H9 (cell line): Measurements from ENCODE around the gene RHBDD1. TPM values are rescaled to one million over a fixed set of nuclear protein-coding genes. Genes with fewer than 3 reads are reported as not detected.

Experiments used
- DNase-seq: peaks from one replicate; pipeline ENCODE4 v3.0.0-alpha.2; 2017
- H2AFZ ChIP-seq: one replicate; pipeline ENCODE4 v1.6.1; 2013; ENCODE audit warnings: mild to moderate bottlenecking, low read length, control low read depth, moderate library complexity
- H2AK5ac ChIP-seq: 2 replicates; pipeline ENCODE4 v1.6.1; 2013; ENCODE audit warnings: low read length, control low read depth, mixed read lengths; ENCODE audit not compliant: insufficient read length
- H2BK120ac ChIP-seq: one replicate; pipeline ENCODE4 v1.6.1; 2013; ENCODE audit warnings: low read depth, mild to moderate bottlenecking, low read length, control low read depth, inconsistent platforms; ENCODE audit not compliant: poor library complexity, severe bottlenecking
- H2BK12ac ChIP-seq: 2 replicates; pipeline ENCODE4 v1.6.1; 2013; ENCODE audit warnings: low read length, control low read depth, mixed read lengths, low read depth; ENCODE audit not compliant: insufficient read length
- H2BK15ac ChIP-seq: 2 replicates; pipeline ENCODE4 v1.6.1; 2013; ENCODE audit warnings: low read depth, low read length, control low read depth
- H2BK20ac ChIP-seq: one replicate; pipeline ENCODE4 v1.6.1; 2013; ENCODE audit warnings: low read depth, mild to moderate bottlenecking, low read length, control low read depth, inconsistent platforms; ENCODE audit not compliant: poor library complexity, severe bottlenecking
- H2BK5ac ChIP-seq: 2 replicates; pipeline ENCODE4 v1.6.1; 2013; ENCODE audit warnings: low read length, control low read depth, mixed read lengths; ENCODE audit not compliant: insufficient read length
- H3K14ac ChIP-seq: 2 replicates; pipeline ENCODE4 v1.6.1; 2013; ENCODE audit warnings: low read length, control low read depth; ENCODE audit not compliant: insufficient read depth
- H3K18ac ChIP-seq: 2 replicates; pipeline ENCODE4 v1.6.1; 2013; ENCODE audit warnings: low read depth, mild to moderate bottlenecking, mixed read lengths, low read length, control low read depth; ENCODE audit not compliant: insufficient read length
- H3K23ac ChIP-seq: 2 replicates; pipeline ENCODE4 v1.6.1; 2013; ENCODE audit warnings: low read length, control low read depth, mixed read lengths, low read depth; ENCODE audit not compliant: insufficient read length
- H3K23me2 ChIP-seq: 2 replicates; pipeline ENCODE4 v1.6.1; 2013; ENCODE audit warnings: low read depth, mild to moderate bottlenecking, mixed read lengths, low read length, control low read depth; ENCODE audit not compliant: insufficient read length, poor library complexity, severe bottlenecking
- H3K27ac ChIP-seq: 2 replicates; pipeline ENCODE4 v1.5.1; 2013; ENCODE audit warnings: low read length, control low read depth, mixed read lengths, low read depth; ENCODE audit not compliant: insufficient read length
- H3K27me3 ChIP-seq: 2 replicates; pipeline ENCODE4 v1.6.1; 2013; ENCODE audit warnings: low read length, control low read depth, inconsistent platforms; ENCODE audit not compliant: insufficient read depth
- H3K4ac ChIP-seq: 2 replicates; pipeline ENCODE4 v1.6.1; 2013; ENCODE audit warnings: low read depth, mild to moderate bottlenecking, control low read depth, inconsistent platforms, low read length, moderate library complexity
- H3K4me1 ChIP-seq: 2 replicates; pipeline ENCODE4 v1.6.1; 2013; ENCODE audit warnings: low read length, control low read depth, inconsistent platforms; ENCODE audit not compliant: insufficient read depth
- H3K4me2 ChIP-seq: 2 replicates; pipeline ENCODE4 v1.6.1; 2013; ENCODE audit warnings: low read length, control low read depth, mixed read lengths; ENCODE audit not compliant: insufficient read length, insufficient read depth
- H3K56ac ChIP-seq: 2 replicates; pipeline ENCODE4 v1.6.1; 2013; ENCODE audit warnings: low read depth, mild to moderate bottlenecking, mixed read lengths, low read length, control low read depth; ENCODE audit not compliant: insufficient read length
- H3K79me1 ChIP-seq: 2 replicates; pipeline ENCODE4 v1.6.1; 2013; ENCODE audit warnings: low read depth, mild to moderate bottlenecking, moderate library complexity, low read length, control low read depth, inconsistent platforms; ENCODE audit not compliant: insufficient read depth, poor library complexity, severe bottlenecking
- H3K79me2 ChIP-seq: 2 replicates; pipeline ENCODE4 v1.6.1; 2013; ENCODE audit warnings: low read length, control low read depth, inconsistent platforms; ENCODE audit not compliant: insufficient read depth
- H3K9ac ChIP-seq: 2 replicates; pipeline ENCODE4 v1.6.1; 2013; ENCODE audit warnings: low read length, control low read depth, mixed read lengths; ENCODE audit not compliant: insufficient read length; ENCODE audit errors: extremely low read depth
- H3K9me3 ChIP-seq: one replicate; pipeline ENCODE4 v1.6.1; 2013; ENCODE audit warnings: low read depth, low read length, inconsistent platforms; ENCODE audit not compliant: control insufficient read depth
- H3T11ph ChIP-seq: one replicate; pipeline ENCODE4 v1.6.1; 2013; ENCODE audit warnings: mild to moderate bottlenecking, low read length, control low read depth, inconsistent platforms
- H4K20me1 ChIP-seq: one replicate; pipeline ENCODE4 v1.6.1; 2013; ENCODE audit not compliant: control insufficient read depth, insufficient read length, insufficient read depth
- H4K5ac ChIP-seq: 2 replicates; pipeline ENCODE4 v1.6.1; 2013; ENCODE audit warnings: low read depth, mild to moderate bottlenecking, mixed read lengths, low read length, control low read depth; ENCODE audit not compliant: insufficient read length
- H4K8ac ChIP-seq: replicated peaks from 2 replicates; pipeline ENCODE4 v1.6.1; 2013; ENCODE audit warnings: low read length, control low read depth, mixed read lengths, low read depth; ENCODE audit not compliant: insufficient read length
- H4K91ac ChIP-seq: 2 replicates; pipeline ENCODE4 v1.6.1; 2013; ENCODE audit warnings: low read depth, mild to moderate bottlenecking, moderate library complexity, mixed read lengths, low read length, control low read depth; ENCODE audit not compliant: insufficient read length
- H3K27ac Mint-ChIP-seq, 3 experiments: 2 replicates in 2 of 3; 3 replicates in 1 of 3; pipeline ENCODE4 v1.8.0; 2020 to 2021; ENCODE audit warnings: mixed read lengths in 3 of 3, mild to moderate bottlenecking in 1 of 3, moderate library complexity in 1 of 3
- H3K27me3 Mint-ChIP-seq: 2 replicates; pipeline ENCODE4 v1.8.0; 2021; ENCODE audit warnings: low read depth, mild to moderate bottlenecking, moderate library complexity, mixed read lengths
- H3K36me3 Mint-ChIP-seq, 3 experiments: 2 replicates in 2 of 3; 3 replicates in 1 of 3; pipeline ENCODE4 v1.8.0; 2020 to 2021; ENCODE audit warnings: low read depth in 3 of 3, mixed read lengths in 3 of 3; ENCODE audit not compliant: insufficient read depth in 1 of 3
- H3K4me1 Mint-ChIP-seq, 2 experiments: 2 replicates each; pipeline ENCODE4 v1.8.0; 2020; ENCODE audit warnings: mixed read lengths in 2 of 2
- H3K4me3 Mint-ChIP-seq, 2 experiments: 2 replicates in 1 of 2; 3 replicates in 1 of 2; pipeline ENCODE4 v1.8.0; 2020 to 2021; ENCODE audit warnings: mild to moderate bottlenecking in 2 of 2, mixed read lengths in 2 of 2, moderate library complexity in 1 of 2
- H3K9me3 Mint-ChIP-seq, 2 experiments: 2 replicates in 1 of 2; 3 replicates in 1 of 2; pipeline ENCODE4 v1.8.0; 2020; ENCODE audit warnings: mild to moderate bottlenecking in 2 of 2, mixed read lengths in 2 of 2, moderate library complexity in 1 of 2
- CTCF ChIP-seq: fragments of 200-600 bp; sonication (generic); conservative IDR thresholded peaks from 3 replicates; pipeline ENCODE4 v1.8.0; 2021; ENCODE audit warnings: antibody characterized with exemption, mild to moderate bottlenecking
- WGBS: extraction: QIAGEN DNeasy Blood & Tissue Kit; methylation state at CpG from one replicate; pipeline ENCODE4 v1.1.7; 2013; ENCODE audit warnings: missing lambda C conversion rate, low lambda C conversion rate, mixed read lengths; ENCODE audit not compliant: insufficient read length; ENCODE audit errors: extremely low coverage; 5-methylcytosine and 5-hydroxymethylcytosine counted together
- total RNA-seq: library from RNA; stranded (reverse); gene quantifications from 2 replicates; pipeline ENCODE4 v1.2.1, GENCODE V29; 2021

RHBDD1 gene
- total RNA-seq, 1 experiment from 2014 or later: 24.9 TPM

GRCh38 chr2:226835420-226835795, 446 bp upstream of the RHBDD1 start:
- Histone ChIP-seq H2BK5ac (no peak overlapping the region), H4K5ac (no peak overlapping the region), H2AK5ac (no peak overlapping the region), H3K79me2 (no peaks in the 10 kb centered on the region), H3K56ac (no peak overlapping the region), H4K91ac (no peak overlapping the region), H3K23ac (no peak overlapping the region), H3K27ac (no peak overlapping the region), H3K79me1 (no peaks in the 10 kb centered on the region), H3K23me2 (peaks cover 9% of the 10 kb centered on the region), H3K4ac (no peak overlapping the region), H3K9ac (peak overlapping the region; percentile 53), H2AFZ (no peak overlapping the region), H3K4me2 (peak overlapping the region; percentile 55), H3T11ph (no peak overlapping the region), H2BK20ac (no peak overlapping the region), H3K18ac (peak overlapping the region; percentile 94), H3K27me3 (no peaks in the 10 kb centered on the region), H3K4me1 (no peaks in the 10 kb centered on the region), H2BK120ac (no peak overlapping the region), H3K14ac (peak overlapping the region; percentile 91), H2BK15ac (no peak overlapping the region), H3K9me3 (no peaks in the 10 kb centered on the region), H2BK12ac (no peak overlapping the region), H4K20me1 (no peaks in the 10 kb centered on the region), H4K8ac (no peak overlapping the region)
- no peak for TF ChIP-seq CTCF
- Mint-ChIP-seq H3K4me1 (peaks cover 11 to 12% of the 10 kb centered on the region in 2 experiments), H3K4me3 (peak overlapping the region; percentile 86 to 88), H3K36me3 (peaks cover 1 to 12% (median 8%) of the 10 kb centered on the region in 3 experiments; a peak in 6 of 7 replicates), H3K27me3 (peaks cover 13% of the 10 kb centered on the region), H3K9me3 (no peaks in the 10 kb centered on the region; a peak in 1 of 5 replicates), H3K27ac (peak overlapping the region in 2 of 3 experiments; percentile 88 to 92; a peak in 4 of 7 replicates)
- no CpG with 5 or more reads among the region's 26 CpGs for WGBS
- peak; percentile 65 for DNase-seq
